ENCODE measurements around the gene TSPAN18.

- TF ChIP-seq REPIN1 (tag by site-specific recombination; IDR thresholded peaks at IDR 0.05; ENCODE audit: low read depth) (no peak), ZNF274 (IDR thresholded peaks at IDR 0.05; ENCODE audit: low read length) (no peak), ZNF274 (tag by site-specific recombination; IDR thresholded peaks at IDR 0.05; ENCODE audit: borderline replicate concordance) (no peak), CTCF (tag by site-specific recombination; IDR thresholded peaks at IDR 0.05) (no peak), ZNF341 (tag by site-specific recombination; IDR thresholded peaks at IDR 0.05; ENCODE audit: low read depth) (no peak)
These were observed 33.1 kb upstream of the TSPAN18 start for GRCh38 chr11:44693654-44694119.
